ENCODE data around the gene S100A8. TPM values are rescaled to one million over a fixed set of nuclear protein-coding genes. Genes with fewer than 3 reads are reported as not detected.

S100A8 gene
- total RNA-seq, 2 donors from 2014 or later: 1.8 TPM; not detected in 1

DNA sequence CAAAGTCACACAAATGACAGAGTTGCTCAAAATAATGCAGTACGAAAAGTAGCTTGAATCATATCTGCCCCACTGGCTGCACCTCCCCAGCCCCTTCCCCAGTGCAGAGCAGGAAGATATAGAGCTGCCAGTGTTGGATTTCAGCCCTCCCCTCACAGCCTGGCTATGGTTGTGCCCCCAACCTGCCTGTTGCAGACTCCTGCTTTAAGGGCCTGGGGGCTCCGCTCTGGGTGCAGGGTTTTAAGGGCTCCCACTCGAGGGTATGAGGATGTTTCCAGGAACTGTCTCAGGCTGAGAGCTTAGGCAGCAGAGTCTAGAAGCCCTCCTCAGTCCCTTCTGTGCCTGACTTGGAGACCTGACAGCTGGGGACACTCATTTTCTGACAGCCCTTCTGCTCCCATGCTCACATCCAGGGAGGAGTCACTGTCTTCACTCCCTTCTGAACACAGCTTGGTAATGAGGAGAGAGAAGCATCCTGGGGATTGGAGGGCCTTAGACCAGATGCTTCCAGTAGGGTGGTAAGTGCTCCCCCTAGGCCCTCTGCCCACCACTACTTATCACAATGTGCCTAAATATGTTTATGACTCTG lies 28.6 kb downstream of the S100A8 start:
- WGBS, 2 donors: 84 to 93% methylated on average over 2 to 3 of the region's 3 CpGs
- Histone ChIP-seq H3K4me1 (no peaks in the 10 kb centered on the region), H3K4me3 (no peak overlapping the region), H3K27me3 (no peaks in the 10 kb centered on the region), H3K9me3 (no peaks in the 10 kb centered on the region), H3K27ac (no peak overlapping the region), H3K36me3 (replicated peaks in 1 of 2; ENCODE audit: insufficient read depth in 1 of 2, low read depth in 2 of 2) (no peaks in the 10 kb centered on the region)
- TF ChIP-seq CTCF (IDR thresholded peaks at IDR 0.05): no peak
- TF ChIP-seq POLR2A (IDR thresholded peaks at IDR 0.05): no peak
- DNase-seq (no peak), ATAC-seq (no peak)
- intact Hi-C loops (cut with DNase I): no loop called here

DNA sequence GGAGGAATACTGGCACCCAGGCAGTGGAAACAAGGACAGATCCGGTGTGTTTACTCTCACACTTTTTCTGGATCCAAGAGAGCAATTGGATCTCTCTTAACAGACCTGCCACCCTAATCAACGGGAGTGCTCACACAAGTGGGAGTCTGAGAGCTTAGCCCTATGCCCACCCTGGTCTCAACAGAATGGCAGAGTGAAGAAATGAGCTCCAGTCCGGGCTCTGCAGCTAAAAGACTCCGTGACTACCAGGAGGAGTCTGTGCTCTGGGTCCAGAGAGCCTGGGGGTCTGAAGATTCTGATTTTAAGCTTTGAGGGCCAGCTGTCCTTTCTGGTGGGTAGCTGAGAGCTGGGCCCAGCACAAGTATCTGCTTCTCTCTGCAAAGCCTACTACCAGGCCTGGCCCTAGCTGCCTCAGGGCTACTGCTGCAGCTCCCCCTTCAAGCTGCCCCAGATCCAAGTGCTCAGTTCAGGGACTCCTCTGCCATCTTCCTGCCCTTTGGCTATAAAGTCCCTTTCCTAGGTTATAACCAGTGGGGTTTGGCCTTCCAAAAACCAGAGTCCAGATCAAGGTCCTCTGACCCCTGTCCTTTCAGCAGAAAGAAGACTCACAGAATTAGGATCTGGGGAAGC lies 29.3 kb downstream of the S100A8 start:
- ATAC-seq: no peak
- H3K9me3 ChIP-seq: no peaks in the 10 kb centered on the region
- no peaks in the 10 kb centered on the region for H3K27me3 ChIP-seq
- 35 to 75% methylated on average over 2 to 4 of the region's 4 CpGs for WGBS, 2 donors
- H3K4me3 ChIP-seq: no peak overlapping the region
- H3K4me1 ChIP-seq: no peaks in the 10 kb centered on the region
- intact Hi-C loops (cut with DNase I): no loop called here
- H3K36me3 ChIP-seq (replicated peaks in 1 of 2; ENCODE audit: insufficient read depth in 1 of 2, low read depth in 2 of 2): no peaks in the 10 kb centered on the region
- no peak overlapping the region for H3K27ac ChIP-seq
- no peak for DNase-seq
- no peak for TF ChIP-seq CTCF (IDR thresholded peaks at IDR 0.05)
- no peak for TF ChIP-seq POLR2A (IDR thresholded peaks at IDR 0.05)

DNA sequence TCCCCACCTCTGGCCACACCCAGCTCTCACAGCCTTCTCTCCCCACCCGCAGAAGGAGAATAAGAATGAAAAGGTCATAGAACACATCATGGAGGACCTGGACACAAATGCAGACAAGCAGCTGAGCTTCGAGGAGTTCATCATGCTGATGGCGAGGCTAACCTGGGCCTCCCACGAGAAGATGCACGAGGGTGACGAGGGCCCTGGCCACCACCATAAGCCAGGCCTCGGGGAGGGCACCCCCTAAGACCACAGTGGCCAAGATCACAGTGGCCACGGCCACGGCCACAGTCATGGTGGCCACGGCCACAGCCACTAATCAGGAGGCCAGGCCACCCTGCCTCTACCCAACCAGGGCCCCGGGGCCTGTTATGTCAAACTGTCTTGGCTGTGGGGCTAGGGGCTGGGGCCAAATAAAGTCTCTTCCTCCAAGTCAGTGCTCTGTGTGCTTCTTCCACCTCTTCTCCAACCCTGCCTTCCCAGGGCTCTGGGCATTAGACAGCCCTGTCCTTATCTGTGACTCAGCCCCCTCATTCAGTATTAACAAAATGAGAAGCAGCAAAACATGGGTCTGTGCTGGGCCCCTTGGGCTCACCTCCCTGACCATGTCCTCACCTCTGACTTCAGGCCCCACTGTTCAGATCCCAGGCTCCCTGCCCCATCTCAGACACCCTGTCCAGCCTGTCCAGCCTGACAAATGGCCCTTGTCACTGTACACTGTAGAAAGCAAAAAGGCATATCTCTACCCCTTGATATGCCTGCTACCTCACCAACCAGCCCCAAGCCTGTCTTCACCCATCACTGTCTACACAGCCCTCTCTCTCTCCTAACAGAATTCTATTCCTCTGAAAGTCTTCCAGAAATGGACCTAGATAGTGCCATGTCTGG lies 30.0 kb downstream of the S100A8 start:
- Histone ChIP-seq H3K27ac (no peak overlapping the region), H3K9me3 (no peaks in the 10 kb centered on the region), H3K4me1 (no peaks in the 10 kb centered on the region), H3K36me3 (replicated peaks in 1 of 2; ENCODE audit: insufficient read depth in 1 of 2, low read depth in 2 of 2) (no peaks in the 10 kb centered on the region), H3K4me3 (no peak overlapping the region), H3K27me3 (no peaks in the 10 kb centered on the region)
- DNase-seq (no peak), ATAC-seq (no peak)
- TF ChIP-seq POLR2A (IDR thresholded peaks at IDR 0.05) (no peak), CTCF (IDR thresholded peaks at IDR 0.05) (no peak)
- WGBS, 2 donors: 73 to 89% methylated on average over 1 to 8 of the region's 11 CpGs
- intact Hi-C loops (cut with DNase I): no loop called here

GRCh38 chr1:153360190-153360589 lies 30.7 kb downstream of the S100A8 start:
- Histone ChIP-seq H3K4me3 (no peak overlapping the region), H3K4me1 (no peaks in the 10 kb centered on the region), H3K9me3 (no peaks in the 10 kb centered on the region), H3K36me3 (replicated peaks in 1 of 2; ENCODE audit: insufficient read depth in 1 of 2, low read depth in 2 of 2) (no peaks in the 10 kb centered on the region), H3K27me3 (no peaks in the 10 kb centered on the region), H3K27ac (no peak overlapping the region)
- ATAC-seq (no peak), DNase-seq (no peak)
- 78 to 81% methylated on average over 2 of the region's 2 CpGs for WGBS, 2 donors
- intact Hi-C loops (cut with DNase I): no loop called here
- TF ChIP-seq POLR2A (IDR thresholded peaks at IDR 0.05): no peak
- TF ChIP-seq CTCF (IDR thresholded peaks at IDR 0.05): no peak

Measured in body of pancreas (tissue), 4 donors.